GM12891 (cell line): Measurements from ENCODE around the gene PPP2R5A.
A peak's percentile ranks its signal among the peaks of the same experiment; 100 is the strongest.
"Not testable (repeated sequence)": the region's sequence is repeated elsewhere in the genome, so short reads cannot be mapped to it uniquely, and the experiment has no call there.

Experiments used
- DNase-seq: peaks from one replicate; pipeline ENCODE4 v3.0.0; 2011; ENCODE audit warnings: low spot score; ENCODE audit not compliant: insufficient read length
- FAIRE-seq: peaks from 2 replicates; lab custom pipeline; 2011; peaks lifted over from hg19 to GRCh38; lab: Jason Lieb, UNC
- PAX5 ChIP-seq: IDR thresholded peaks from 2 replicates; pipeline ENCODE4 v1.6.1; 2011; ENCODE audit warnings: low read length, moderate library complexity, mild to moderate bottlenecking; ENCODE audit not compliant: insufficient read depth, severe bottlenecking
- POLR2A ChIP-seq: IDR thresholded peaks from 2 replicates; pipeline ENCODE4 v1.6.1; 2011; ENCODE audit warnings: low read depth, low read length, control low read depth
- POLR2AphosphoS5 ChIP-seq: IDR thresholded peaks from 2 replicates; pipeline ENCODE4 v1.6.1; 2011; ENCODE audit warnings: low read depth, low read length, control low read depth
- POU2F2 ChIP-seq: IDR thresholded peaks from 2 replicates; pipeline ENCODE4 v1.6.1; 2011; ENCODE audit warnings: low read depth, mild to moderate bottlenecking, control low read depth, low read length, moderate library complexity
- SPI1 ChIP-seq: IDR thresholded peaks from 2 replicates; pipeline ENCODE4 v1.6.1; 2011; ENCODE audit warnings: low read depth, low read length, control low read depth
- TAF1 ChIP-seq: IDR thresholded peaks from 2 replicates; pipeline ENCODE4 v1.6.1; 2011; ENCODE audit warnings: low read depth, low read length, control low read depth

Gene PPP2R5A

DNA sequence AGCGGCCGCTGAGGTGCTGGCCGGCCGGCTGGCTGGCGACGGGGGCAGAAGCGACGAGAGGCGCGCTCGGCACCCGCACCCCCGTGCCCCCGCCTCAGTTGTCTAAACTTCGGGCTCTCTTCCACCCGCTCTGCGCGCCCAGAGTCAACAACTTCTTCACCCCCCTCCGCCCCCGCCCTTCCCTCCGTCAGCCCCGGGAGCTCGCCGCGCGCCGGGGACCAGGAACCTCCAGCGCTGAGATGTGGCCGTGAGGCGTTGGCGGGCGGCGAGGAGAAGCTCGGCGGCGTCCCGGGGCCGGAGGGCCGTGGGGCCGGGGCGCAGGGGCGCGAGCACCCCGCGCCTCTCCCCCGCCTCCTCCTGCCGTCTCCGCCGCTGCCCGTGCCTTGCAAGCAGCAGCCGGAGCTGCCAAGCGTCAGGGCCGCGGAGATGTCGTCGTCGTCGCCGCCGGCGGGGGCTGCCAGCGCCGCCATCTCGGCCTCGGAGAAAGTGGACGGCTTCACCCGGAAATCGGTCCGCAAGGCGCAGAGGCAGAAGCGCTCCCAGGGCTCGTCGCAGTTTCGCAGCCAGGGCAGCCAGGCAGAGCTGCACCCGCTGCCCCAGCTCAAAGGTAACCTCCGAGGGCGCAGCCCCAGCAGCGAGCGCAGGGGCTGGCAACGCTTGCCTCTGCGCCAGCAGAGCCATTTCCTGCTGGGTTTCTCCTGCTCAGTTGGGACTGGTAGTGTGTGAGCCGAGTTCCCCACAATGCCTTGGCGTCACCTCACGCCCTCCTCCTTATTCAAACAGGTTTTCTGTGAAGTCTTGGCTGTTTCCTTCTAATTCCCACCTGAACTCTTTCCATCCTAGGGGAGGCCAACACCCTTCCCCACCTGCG lies 710 bp downstream of the PPP2R5A start:
- DNase-seq = peak; percentile 35
- peak; percentile 75; the same call in 1 of the 2 replicates for TF ChIP-seq POLR2AphosphoS5
- TF ChIP-seq POU2F2 = no peak; the same call in 1 of the 2 replicates
- no peak for TF ChIP-seq TAF1
- no peak for TF ChIP-seq PAX5
- TF ChIP-seq SPI1 = peak; percentile 28; the same call in 1 of the 2 replicates
- TF ChIP-seq POLR2A = peak; percentile 72; the same call in 1 of the 2 replicates
- FAIRE-seq = no peak

DNA sequence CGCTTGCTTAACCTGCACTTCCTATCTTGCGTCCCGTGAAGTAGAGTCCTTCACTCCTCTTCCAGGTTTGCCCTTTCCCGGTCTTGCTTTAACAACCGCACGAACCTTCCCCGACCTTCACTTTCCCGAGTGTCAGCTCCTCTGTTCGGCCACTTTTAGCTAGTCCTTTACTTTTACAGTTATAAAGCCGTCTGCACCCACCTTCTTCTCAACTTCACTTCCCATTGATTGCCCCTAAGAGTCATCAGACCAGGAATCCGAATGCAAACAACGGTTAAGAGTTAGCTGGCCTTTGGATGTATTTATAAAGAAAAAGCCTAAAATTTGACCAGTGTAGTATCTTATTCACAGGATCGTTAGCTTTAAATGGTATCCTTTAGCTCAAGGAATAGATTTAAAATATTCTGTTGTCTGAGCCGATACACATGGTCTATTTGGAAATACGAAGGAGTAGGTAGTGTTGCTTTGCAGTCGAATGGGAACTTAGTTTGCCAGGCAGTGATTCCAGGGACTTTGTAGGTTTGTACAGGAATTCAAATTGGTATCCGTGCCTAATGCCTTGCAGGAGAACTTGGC lies 1.4 kb downstream of the PPP2R5A start:
- TF ChIP-seq PAX5 = no peak
- TF ChIP-seq TAF1 = no peak
- TF ChIP-seq POLR2AphosphoS5 = no peak
- TF ChIP-seq POU2F2 = no peak
- no peak for TF ChIP-seq SPI1
- no peak for TF ChIP-seq POLR2A
- DNase-seq = no peak
- FAIRE-seq = no peak

DNA sequence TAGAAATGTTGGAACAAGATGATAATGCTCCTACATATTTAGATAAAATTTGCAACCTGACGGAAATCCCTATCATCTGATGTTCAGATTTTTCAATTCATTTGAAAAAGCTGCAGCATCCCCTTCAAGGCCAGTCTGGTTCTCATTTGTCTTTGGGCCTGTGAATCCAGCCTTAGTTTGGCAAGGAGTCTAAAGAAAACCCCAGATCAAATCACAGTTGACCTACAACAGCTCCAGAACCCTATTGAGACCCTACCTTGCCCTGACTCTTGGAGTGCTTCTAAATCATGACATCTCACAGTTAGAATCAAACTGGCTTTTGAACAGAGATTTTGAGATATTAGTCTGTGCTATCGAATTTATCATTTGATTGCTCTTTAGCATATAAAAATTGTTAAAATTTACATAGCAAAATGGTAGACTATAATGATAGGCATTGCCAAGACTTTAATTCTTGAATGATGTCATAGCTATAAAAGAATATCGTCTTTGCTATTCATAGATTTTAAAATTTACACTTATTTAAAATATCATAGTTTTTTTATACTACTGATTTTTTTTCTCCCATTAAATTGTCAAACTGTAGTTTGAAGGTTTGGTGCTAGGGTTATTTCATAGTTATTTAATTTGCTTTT lies 2.2 kb downstream of the PPP2R5A start:
- DNase-seq (no peak), FAIRE-seq (no peak)
- TF ChIP-seq PAX5 = no peak
- TF ChIP-seq POLR2AphosphoS5 = no peak

DNA sequence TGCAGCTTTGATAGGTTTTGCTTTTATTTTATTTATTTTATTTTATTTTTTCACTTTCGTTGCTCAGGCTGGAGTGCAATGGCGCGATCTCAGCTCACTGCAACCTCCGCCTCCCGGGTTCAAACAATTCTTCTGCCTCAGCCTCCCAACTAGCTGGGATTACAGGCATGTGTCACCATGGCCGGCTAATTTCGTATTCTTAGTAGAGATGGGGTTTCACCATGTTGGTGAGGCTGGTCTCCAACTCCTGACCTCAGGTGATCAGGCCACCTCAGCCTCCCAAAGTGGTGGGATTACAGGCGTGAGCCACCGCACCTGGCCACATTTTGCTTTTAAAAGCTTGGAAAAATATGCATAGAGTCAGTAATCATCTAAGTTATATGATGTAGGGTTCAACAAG lies 2.8 kb downstream of the PPP2R5A start:
- not testable (repeated sequence) for DNase-seq, FAIRE-seq

DNA sequence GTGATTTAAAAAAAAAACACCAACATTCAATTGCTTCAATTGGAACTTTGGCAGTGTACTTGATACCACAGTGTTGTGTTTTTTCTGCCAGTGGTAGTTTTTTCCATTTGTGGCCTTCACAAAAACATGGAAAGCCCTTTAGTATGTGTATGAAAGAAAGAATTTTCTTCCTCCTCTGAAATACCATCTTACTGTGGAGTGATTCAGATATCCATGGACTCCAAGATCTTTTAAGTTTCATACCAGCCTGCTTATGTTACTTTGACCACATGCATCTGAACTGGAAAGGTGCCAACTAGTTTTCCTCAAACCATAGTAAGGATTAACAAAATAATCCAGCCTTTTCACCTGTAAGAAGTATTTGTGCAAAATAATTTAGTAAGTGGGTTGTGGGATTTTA lies 3.4 kb downstream of the PPP2R5A start:
- TF ChIP-seq TAF1 (no peak), POLR2A (no peak), SPI1 (no peak)
- no peak for DNase-seq
- FAIRE-seq = no peak

DNA sequence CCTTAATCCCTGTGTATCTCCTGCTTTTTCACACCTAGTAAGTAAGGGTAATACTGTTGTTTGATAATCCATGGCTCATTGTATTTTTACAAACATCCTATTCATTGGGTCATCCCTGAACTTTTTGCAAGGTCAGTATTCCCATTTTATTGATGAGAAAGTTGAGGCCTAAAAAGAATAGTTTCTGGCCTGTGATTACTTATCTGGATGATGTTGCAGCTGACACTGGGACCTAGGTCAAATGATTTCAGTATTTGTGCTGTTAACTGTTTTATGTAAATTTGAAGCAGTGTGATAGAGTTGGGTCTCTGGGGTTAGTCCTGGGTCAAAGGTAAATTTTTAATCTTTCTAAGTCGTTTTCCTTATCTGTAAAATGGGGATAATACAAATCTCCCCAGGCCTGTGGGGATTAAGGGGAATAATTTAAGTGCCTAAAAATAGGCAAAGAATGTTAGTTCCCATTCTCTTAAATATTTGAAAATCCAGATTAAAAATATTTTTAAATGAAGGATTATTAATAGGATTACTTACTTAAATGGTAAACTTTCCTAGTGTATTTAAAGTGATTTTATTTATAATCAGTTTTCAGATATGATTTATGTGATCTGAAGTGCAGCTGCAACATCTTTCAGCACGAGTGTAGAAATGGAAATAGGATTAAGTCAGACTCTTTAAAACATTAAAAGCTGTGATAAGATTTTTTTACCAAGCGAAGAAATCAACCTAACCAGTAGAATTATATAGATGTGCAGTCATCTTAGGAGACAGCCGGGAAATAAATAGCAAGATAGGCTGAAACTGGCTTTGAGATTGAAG lies 4.3 kb downstream of the PPP2R5A start:
- no peak for FAIRE-seq

DNA sequence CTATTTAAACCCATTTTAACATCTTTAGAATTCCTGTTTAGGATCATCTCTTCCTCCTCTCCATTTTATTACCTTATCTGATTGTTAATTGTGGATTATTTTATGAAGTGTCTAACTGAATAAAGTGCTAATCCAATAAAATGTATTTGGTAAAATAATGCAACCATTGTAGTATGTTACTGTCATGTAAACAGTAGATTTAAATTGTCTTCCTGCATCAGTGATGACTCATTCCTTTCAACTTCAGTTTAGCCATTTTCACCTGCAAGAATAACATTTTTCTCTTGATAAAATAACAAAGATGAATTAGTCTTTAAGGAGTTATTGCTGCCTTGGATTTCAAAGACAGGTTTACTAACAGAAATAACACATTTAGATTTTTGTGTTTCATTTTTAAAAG lies 5.4 kb downstream of the PPP2R5A start:
- TF ChIP-seq POLR2AphosphoS5 = no peak
- TF ChIP-seq SPI1 = no peak
- DNase-seq (no peak), FAIRE-seq (peak; percentile 77)

More for the DNA sequence above, 4.3 kb downstream of the PPP2R5A start:
- DNase-seq = no peak
- TF ChIP-seq POU2F2 (no peak), POLR2AphosphoS5 (no peak), SPI1 (no peak), TAF1 (no peak), POLR2A (no peak), PAX5 (no peak)

DNA sequence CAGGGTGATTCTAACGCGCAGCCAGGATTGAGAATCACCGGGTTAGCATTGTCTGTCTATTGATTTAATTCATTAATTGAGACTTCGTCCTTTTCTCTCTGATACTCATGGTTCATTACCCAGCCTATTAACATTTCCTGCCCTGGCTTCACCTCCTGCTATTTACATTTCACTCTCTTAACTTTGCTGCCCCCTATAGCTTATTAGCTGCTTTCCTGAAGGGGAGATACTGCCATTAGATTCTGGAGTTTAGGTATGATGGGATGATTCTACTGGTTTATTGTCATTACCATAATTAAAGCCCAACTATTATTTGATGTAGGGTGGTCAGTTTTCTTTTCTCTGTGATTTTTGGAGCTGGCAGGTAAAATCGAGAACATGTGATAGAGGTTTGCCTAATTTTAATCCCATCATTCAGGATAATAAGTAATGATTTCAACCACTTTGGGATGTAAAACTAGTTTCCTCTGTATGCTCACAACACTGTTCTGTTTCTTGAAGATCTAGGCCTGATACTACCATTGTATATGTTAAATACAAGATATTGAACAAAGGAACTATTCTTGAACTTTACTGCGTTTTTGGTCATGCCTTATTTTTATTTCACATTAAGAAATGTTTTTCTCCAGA lies 6.4 kb downstream of the PPP2R5A start:
- TF ChIP-seq POU2F2 (no peak), PAX5 (no peak), SPI1 (no peak), TAF1 (no peak), POLR2AphosphoS5 (no peak), POLR2A (no peak)
- FAIRE-seq (peak; percentile 93), DNase-seq (no peak)
